HCT116 (cell line): ENCODE results near the gene EXOC5. TPM values are rescaled to one million over a fixed set of nuclear protein-coding genes. Genes with fewer than 3 reads are reported as not detected.

Experiments used
- ATAC-seq: fragments of 200-7000 bp; cut with Tn5 transposase; 2 replicates; pipeline ENCODE4 v1.9.1; 2020; ENCODE audit warnings: mild to moderate bottlenecking, moderate library complexity
- BruUV-seq: library from RNA; stranded (reverse); fragments of 400-500 nt; replicated peaks from 2 replicates; lab custom pipeline; 2021; lab: Mats Ljungman, UMichigan
- CTCF ChIA-PET: fragments of 300-600 bp; sonication (Branson Sonifier 250); formaldehyde crosslinking; loops from one replicate; lab custom pipeline; 2021; ENCODE audit warnings: antibody characterized with exemption; lab: Charles Lee
- POLR2A ChIA-PET: fragments of 300-600, 350-600 bp; sonication (Branson Sonifier 250); formaldehyde crosslinking; loops from one replicate; lab custom pipeline; 2021; ENCODE audit warnings: antibody characterized with exemption; lab: Charles Lee
- RAD21 ChIA-PET, 2 experiments: fragments of 300-600 bp; sonication (Branson Sonifier 250); formaldehyde crosslinking; loops; one replicate each; lab custom pipeline; 2023; ENCODE audit warnings: low total read pairs in 2 of 2; ENCODE audit not compliant: uncharacterized antibody in 2 of 2, unreplicated experiment in 2 of 2, low non-redundant PET in 1 of 2; lab: Charles Lee
- DNase-seq: peaks from one replicate; pipeline ENCODE4 v3.0.0-alpha.2; 2010; ENCODE audit warnings: low read depth, low spot score
- H2AFZ ChIP-seq: fragments of 200-600 bp; shearing (Covaris generic), sonication (generic); 2 replicates; pipeline ENCODE4 v1.6.1; 2017; ENCODE audit warnings: low read depth, mixed run types, mixed read lengths, antibody characterized with exemption, low read length; ENCODE audit not compliant: poor library complexity, severe bottlenecking
- H3K27ac ChIP-seq: 2 replicates; pipeline ENCODE4 v1.5.1; 2012; ENCODE audit warnings: low read depth, low read length
- H3K27me3 ChIP-seq: fragments of 200-600 bp; sonication (generic); 2 replicates; pipeline ENCODE4 v1.6.1; 2016; ENCODE audit warnings: mixed run types, low read length, mixed read lengths; ENCODE audit not compliant: insufficient read depth
- H3K36me3 ChIP-seq, 2 experiments: fragments of 200-500 bp in 1 of 2; fragments of 200-600 bp in 1 of 2; sonication (Bioruptor generic) in 1 of 2; sonication (generic) in 1 of 2; 2 replicates each; pipeline versions ENCODE4 v1.5.1 to v1.6.1; 2014 to 2016; ENCODE audit warnings: low read length in 2 of 2, inconsistent platforms in 1 of 2, mixed read lengths in 1 of 2, mixed run types in 1 of 2; ENCODE audit not compliant: insufficient read depth in 2 of 2, control insufficient read depth in 1 of 2
- H3K4me1 ChIP-seq, 2 experiments: fragments of 200-600 bp in 1 of 2; sonication (generic) in 1 of 2; 2 replicates each; pipeline versions ENCODE4 v1.5.1 to v1.6.1; 2012 to 2017; ENCODE audit warnings: low read length in 2 of 2, inconsistent platforms in 1 of 2, mild to moderate bottlenecking in 1 of 2, mixed read lengths in 1 of 2, mixed run types in 1 of 2, moderate library complexity in 1 of 2; ENCODE audit not compliant: insufficient read depth in 2 of 2, control insufficient read depth in 1 of 2
- H3K4me2 ChIP-seq: fragments of 200-600 bp; sonication (generic); 2 replicates; pipeline ENCODE4 v1.6.1; 2017; ENCODE audit warnings: mixed run types, low read length, mixed read lengths
- H3K4me3 ChIP-seq, 2 experiments: fragments of 200-600 bp in 1 of 2; sonication (generic) in 1 of 2; replicated peaks in 1 of 2; 2 replicates each; pipeline ENCODE4 v1.5.1; 2011 to 2016; ENCODE audit warnings: low read length in 2 of 2, control low read depth in 1 of 2, low read depth in 1 of 2, mild to moderate bottlenecking in 1 of 2, mixed read lengths in 1 of 2, mixed run types in 1 of 2
- H3K79me2 ChIP-seq: fragments of 200-600 bp; sonication (generic); 2 replicates; pipeline ENCODE4 v1.6.1; 2017; ENCODE audit warnings: mild to moderate bottlenecking, mixed run types, low read length, moderate library complexity, mixed read lengths; ENCODE audit not compliant: insufficient read depth
- H3K9ac ChIP-seq: fragments of 200-600 bp; sonication (generic); 2 replicates; pipeline ENCODE4 v1.6.1; 2016; ENCODE audit warnings: low read length, mixed read lengths
- H3K9me2 ChIP-seq: fragments of 200-600 bp; sonication (generic), shearing (Covaris generic); 2 replicates; pipeline ENCODE4 v1.6.1; 2017; ENCODE audit warnings: mixed run types, mild to moderate bottlenecking, moderate library complexity; ENCODE audit not compliant: insufficient read depth
- H3K9me3 ChIP-seq, 2 experiments: fragments of 200-500 bp in 1 of 2; fragments of 200-600 bp in 1 of 2; sonication (Bioruptor generic) in 1 of 2; sonication (generic) in 1 of 2; 2 replicates each; pipeline ENCODE4 v1.6.1; 2014 to 2017; ENCODE audit warnings: low read length in 2 of 2, mixed read lengths in 2 of 2, inconsistent platforms in 1 of 2, low read depth in 1 of 2, mild to moderate bottlenecking in 1 of 2, mixed run types in 1 of 2, moderate library complexity in 1 of 2; ENCODE audit not compliant: control insufficient read depth in 1 of 2, insufficient read depth in 1 of 2
- H4K20me1 ChIP-seq: fragments of 200-600 bp; sonication (generic), shearing (Covaris generic); 2 replicates; pipeline ENCODE4 v1.6.1; 2017; ENCODE audit warnings: mixed run types, mild to moderate bottlenecking, moderate library complexity; ENCODE audit not compliant: insufficient read depth
- JUND ChIP-seq: IDR thresholded peaks from 2 replicates; pipeline ENCODE4 v1.6.1; 2012
- POLR2A ChIP-seq: IDR thresholded peaks from 2 replicates; pipeline ENCODE4 v1.7.0; 2011; ENCODE audit warnings: borderline replicate concordance; ENCODE audit not compliant: insufficient read depth, insufficient read length; ENCODE audit errors: extremely low read depth
- SP1 ChIP-seq: IDR thresholded peaks from 2 replicates; pipeline ENCODE4 v1.6.1; 2012; ENCODE audit warnings: low read depth
- TCF7L2 ChIP-seq: IDR thresholded peaks from 2 replicates; pipeline ENCODE4 v1.7.0; 2011; ENCODE audit warnings: borderline replicate concordance, inconsistent platforms; ENCODE audit not compliant: insufficient read depth, insufficient read length; ENCODE audit errors: extremely low read depth
- intact Hi-C: fragments of 100-400 bp; cut with micrococcal nuclease; formaldehyde crosslinking; loops from 2 replicates; pipeline ENCODE4 v1.10.0; 2022
- total RNA-seq: library from RNA; stranded (reverse); gene quantifications from one replicate; pipeline ENCODE4 v1.2.1, GENCODE V29; 2021; ENCODE audit not compliant: unreplicated experiment

The EXOC5 gene
- total RNA-seq, 1 experiment from 2014 or later: 54.2 TPM

- ChIA-PET RAD21 (no interaction called here), POLR2A (no interaction called here), CTCF (no interaction called here)
- Histone ChIP-seq H3K27ac (no peak overlapping the region), H3K27me3 (no peaks in the 10 kb centered on the region), H3K9me3 (no peaks in the 10 kb centered on the region), H3K9me2 (no peaks in the 10 kb centered on the region), H3K4me1 (no peaks in the 10 kb centered on the region), H3K79me2 (no peaks in the 10 kb centered on the region), H3K9ac (no peak overlapping the region), H3K4me3 (no peak overlapping the region), H2AFZ (no peak overlapping the region), H3K36me3 (peaks cover 2 to 5% of the 10 kb centered on the region in 2 experiments; a peak in 1 of 4 replicates), H4K20me1 (no peaks in the 10 kb centered on the region), H3K4me2 (no peak overlapping the region)
- TF ChIP-seq TCF7L2 (no peak), SP1 (no peak)
- intact Hi-C loops: no loop called here
- ATAC-seq: no peak
- DNase-seq: no peak
- no TSS peak for BruUV-seq
Measured at GRCh38 chr14:57287745-57288144, 19.0 kb upstream of the EXOC5 start.

GRCh38 chr14:57277062-57277461 is 8.4 kb upstream of the EXOC5 start:
- H3K4me3 ChIP-seq: no peak overlapping the region
- POLR2A ChIA-PET: no interaction called here
- ATAC-seq (no peak), DNase-seq (no peak)
- no peaks in the 10 kb centered on the region for H3K27me3 ChIP-seq
- peaks cover 5 to 14% of the 10 kb centered on the region in 2 experiments; a peak in 3 of 4 replicates for H3K36me3 ChIP-seq
- H3K9me3 ChIP-seq: no peaks in the 10 kb centered on the region
- H3K9me2 ChIP-seq: no peaks in the 10 kb centered on the region
- RAD21 ChIA-PET: no interaction called here
- H2AFZ ChIP-seq: no peak overlapping the region
- BruUV-seq: no TSS peak
- H3K27ac ChIP-seq: no peak overlapping the region
- H3K4me2 ChIP-seq: no peak overlapping the region
- TF ChIP-seq POLR2A (no peak), JUND (no peak)
- H3K79me2 ChIP-seq: peaks cover 32% of the 10 kb centered on the region
- no peak overlapping the region for H3K9ac ChIP-seq
- CTCF ChIA-PET: no interaction called here
- H3K4me1 ChIP-seq: no peaks in the 10 kb centered on the region
- intact Hi-C loops: no loop called here
- H4K20me1 ChIP-seq: no peaks in the 10 kb centered on the region
